H1 (cell line): ENCODE results near the gene BCAR3. TPM values are rescaled to one million over a fixed set of nuclear protein-coding genes. Genes with fewer than 3 reads are reported as not detected.

ENCODE experiments used
- PHF8 ChIP-seq: fragments of 200-600 bp; sonication (generic); conservative IDR thresholded peaks from 2 replicates; pipeline ENCODE4 v1.7.1; 2012; ENCODE audit warnings: low read depth, mild to moderate bottlenecking, inconsistent platforms, low read length, moderate library complexity
- RAD21 ChIP-seq, 2 experiments: IDR thresholded peaks in 1 of 2; conservative IDR thresholded peaks in 1 of 2; 2 replicates each; pipeline ENCODE4 v1.6.1; 2011; ENCODE audit warnings: low read depth in 2 of 2, low read length in 2 of 2, improper control_type of control experiment in 1 of 2, inconsistent platforms in 1 of 2, mild to moderate bottlenecking in 1 of 2, moderate library complexity in 1 of 2
- RFX5 ChIP-seq: IDR thresholded peaks from 2 replicates; pipeline ENCODE4 v1.6.1; 2011; ENCODE audit warnings: low read depth, low read length, improper control_type of control experiment, borderline replicate concordance
- TCF12 ChIP-seq: IDR thresholded peaks from 2 replicates; pipeline ENCODE4 v1.6.1; 2011; ENCODE audit warnings: low read depth, mild to moderate bottlenecking, low read length
- polyA plus RNA-seq, 7 experiments: library from polyadenylated mRNA; depleted of rRNA in 3 of 7; stranded (reverse) in 5 of 7; unstranded in 2 of 7; fragments of >200 nt in 5 of 7; fragments of 200-250 nt in 2 of 7; gene quantifications; 1 replicate in 5 of 7; 2 replicates in 1 of 7; 4 replicates in 1 of 7; pipeline versions ENCODE4 v1.2.1 to v1.2.3, GENCODE V29; 2011 to 2013; ENCODE audit warnings: missing spikeins in 2 of 7, mixed read lengths in 2 of 7
- total RNA-seq: library from RNA; stranded (reverse); fragmentation: NEBNext Ultra II Directional; extraction: Animal tissue kit (Norgen Biotek cat#: 25700); gene quantifications from 2 replicates; pipeline ENCODE4 v1.2.1, GENCODE V29; 2021
- TF ChIP-seq, protein P1 (sequence below): IDR thresholded peaks from 2 replicates; pipeline ENCODE4 v1.6.1; 2011; ENCODE audit warnings: low read depth, mild to moderate bottlenecking, low read length; ENCODE audit not compliant: insufficient read depth

Gene BCAR3
- total and polyA plus RNA-seq, 2 of the 8 experiments (the other 6 are each of a cell fraction or from before 2014, with no cell fraction given): 5.6 to 9.2 TPM

DNA sequence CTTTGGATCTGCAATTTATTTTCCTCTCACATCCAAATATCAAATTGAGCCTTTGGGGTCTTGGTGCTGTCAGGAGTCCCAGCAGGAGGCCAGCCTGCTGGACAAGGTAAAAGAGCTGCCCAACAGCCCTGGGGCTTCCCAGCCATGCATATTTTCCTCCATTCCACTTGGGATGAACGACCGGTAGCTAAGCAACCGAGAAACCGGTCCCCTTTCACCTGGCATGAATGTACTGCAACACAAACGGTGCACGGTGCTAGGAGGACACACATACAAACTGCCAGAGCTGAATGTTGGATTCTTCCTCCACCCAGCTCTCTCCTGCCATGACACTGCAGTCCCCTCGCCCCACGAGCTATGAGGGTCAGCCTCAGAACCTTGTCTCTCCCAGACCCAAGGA, 42.7 kb downstream of the BCAR3 start (continued):
- TF ChIP-seq, protein P1, sequence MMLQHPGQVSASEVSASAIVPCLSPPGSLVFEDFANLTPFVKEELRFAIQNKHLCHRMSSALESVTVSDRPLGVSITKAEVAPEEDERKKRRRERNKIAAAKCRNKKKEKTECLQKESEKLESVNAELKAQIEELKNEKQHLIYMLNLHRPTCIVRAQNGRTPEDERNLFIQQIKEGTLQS: no peak
- no peak for TF ChIP-seq RFX5
- TF ChIP-seq RAD21 (IDR thresholded peaks at IDR 0.05 in 1 of 2, conservative IDR thresholded peaks at IDR 0.05 in 1 of 2; ENCODE audit: low read depth in 2 of 2, low read length in 2 of 2): no peak
- TF ChIP-seq PHF8: no peak
- TF ChIP-seq TCF12: no peak
